OCI-LY7 (cell line): ENCODE measurements around the gene DDX19B. TPM values are rescaled to one million over a fixed set of nuclear protein-coding genes. Genes with fewer than 3 reads are reported as not detected.
A peak's percentile ranks its signal among the peaks of the same experiment; 100 is the strongest.
"Not testable (repeated sequence)": the region's sequence is repeated elsewhere in the genome, so short reads cannot be mapped to it uniquely, and the experiment has no call there.

Experiments
- BruUV-seq: library from RNA; stranded (reverse); fragments of 400-500 nt; replicated peaks from 2 replicates; lab custom pipeline; 2021; lab: Mats Ljungman, UMichigan
- CTCF ChIA-PET: fragments of 300-600 bp; sonication (Branson Sonifier 250); formaldehyde crosslinking; loops from one replicate; lab custom pipeline; 2022; ENCODE audit warnings: antibody characterized with exemption; ENCODE audit not compliant: unreplicated experiment; lab: Charles Lee
- POLR2A ChIA-PET: fragments of 300-600 bp; sonication (Branson Sonifier 250); formaldehyde crosslinking; loops from one replicate; lab custom pipeline; 2022; ENCODE audit warnings: antibody characterized with exemption; lab: Charles Lee
- DNase-seq: peaks from one replicate; pipeline ENCODE4 v3.0.0-alpha.2; 2015; ENCODE audit warnings: low spot score
- H2AFZ ChIP-seq: fragments of 200-600 bp; sonication (generic), shearing (Covaris generic); 2 replicates; pipeline ENCODE4 v1.6.1; 2014; ENCODE audit warnings: mild to moderate bottlenecking, antibody characterized with exemption, low read length, moderate library complexity
- H3K27ac ChIP-seq: fragments of 200-600 bp; sonication (generic); 2 replicates; pipeline ENCODE4 v1.5.1; 2014; ENCODE audit warnings: mixed run types, low read depth, mild to moderate bottlenecking, moderate library complexity, low read length, inconsistent platforms; ENCODE audit not compliant: poor library complexity, severe bottlenecking
- H3K36me3 ChIP-seq: fragments of 200-600 bp; sonication (generic); 2 replicates; pipeline ENCODE4 v1.6.1; 2014; ENCODE audit warnings: mild to moderate bottlenecking, antibody characterized with exemption, low read length, moderate library complexity, mixed read lengths; ENCODE audit not compliant: insufficient read depth
- H3K4me1 ChIP-seq: fragments of 200-600 bp; sonication (generic); 2 replicates; pipeline ENCODE4 v1.5.1; 2014; ENCODE audit warnings: mild to moderate bottlenecking, low read length; ENCODE audit not compliant: insufficient read depth, poor library complexity, severe bottlenecking
- H3K4me2 ChIP-seq: fragments of 200-600 bp; sonication (generic); 2 replicates; pipeline ENCODE4 v1.6.1; 2014; ENCODE audit warnings: mild to moderate bottlenecking, low read length
- H3K4me3 ChIP-seq: fragments of 200-600 bp; sonication (generic); 2 replicates; pipeline ENCODE4 v1.5.1; 2014; ENCODE audit warnings: mild to moderate bottlenecking, low read depth, low read length; ENCODE audit not compliant: poor library complexity, severe bottlenecking
- H3K79me2 ChIP-seq: fragments of 200-600 bp; sonication (generic); 2 replicates; pipeline ENCODE4 v1.6.1; 2016; ENCODE audit warnings: low read depth, mild to moderate bottlenecking, low read length, moderate library complexity, mixed read lengths; ENCODE audit not compliant: insufficient read depth
- H3K9me2 ChIP-seq: fragments of 200-600 bp; sonication (generic); 2 replicates; pipeline ENCODE4 v1.6.1; 2016; ENCODE audit warnings: mild to moderate bottlenecking, low read length, mixed read lengths; ENCODE audit not compliant: insufficient read depth
- H3K9me3 ChIP-seq: fragments of 200-600 bp; sonication (generic); 2 replicates; pipeline ENCODE4 v1.6.1; 2014; ENCODE audit warnings: mild to moderate bottlenecking, mixed run types, low read length, mixed read lengths
- H4K20me1 ChIP-seq: fragments of 200-600 bp; sonication (generic); 2 replicates; pipeline ENCODE4 v1.6.1; 2014; ENCODE audit warnings: mild to moderate bottlenecking, antibody characterized with exemption, low read length, moderate library complexity, mixed read lengths; ENCODE audit not compliant: insufficient read depth
- CTCF ChIP-seq: fragments of 200-600 bp; sonication (generic); conservative IDR thresholded peaks from 2 replicates; pipeline ENCODE4 v1.5.1; 2014; ENCODE audit warnings: mild to moderate bottlenecking, antibody characterized with exemption, low read length, moderate library complexity, mixed read lengths
- EZH2phosphoT487 ChIP-seq: fragments of 200-600 bp; sonication (generic); IDR thresholded peaks from 2 replicates; pipeline ENCODE4 v1.6.1; 2018; ENCODE audit warnings: low read depth, borderline replicate concordance, mild to moderate bottlenecking, mixed run types, antibody characterized with exemption, low read length, moderate library complexity, mixed read lengths
- intact Hi-C: fragments of 100-400 bp; cut with micrococcal nuclease; formaldehyde crosslinking; loops from one replicate; pipeline ENCODE4 v1.10.0; 2022; ENCODE audit not compliant: unreplicated experiment
- total RNA-seq, 2 experiments: library from RNA; depleted of rRNA in 1 of 2; stranded (reverse); fragments of >200 nt in 1 of 2; shearing (Covaris generic) in 1 of 2; gene quantifications; 2 replicates each; pipeline ENCODE4 v1.2.3, GENCODE V29; 2014 to 2022

The DDX19B gene
- total RNA-seq, 2 experiments from 2014 or later, result 18.7 to 22.8 TPM

- H3K4me3 ChIP-seq, result peak within 1 kb of the TSS; percentile 83
- H3K27ac ChIP-seq, result peak within 1 kb of the TSS; percentile 85
- H3K79me2 ChIP-seq, result peaks cover 45% of the 10 kb centered on the region
- no peaks in the 10 kb centered on the region for H3K9me3 ChIP-seq
- peak within 1 kb of the TSS; percentile 87 for H3K4me2 ChIP-seq
- peak; percentile 100 for DNase-seq
- peaks cover 33% of the 10 kb centered on the region for H3K36me3 ChIP-seq
- H4K20me1 ChIP-seq, result no peaks in the 10 kb centered on the region
- BruUV-seq, result TSS peak; percentile 93
- POLR2A ChIA-PET, result interaction anchor here (0.5 to 2.5 kb wide), 12 partner anchors 9 to 1604 kb away, joined by 3 to 27 read pairs (median 4); partner anchors contain the start of genes DDX19A, DDX19B, FCSK and NOB1
- intact Hi-C loops, result loop anchor here (2.0 kb wide), 2 partner anchors 149 to 233 kb away; partner anchors contain the start of genes COG4, SF3B3 and ST3GAL2
- peak within 1 kb of the TSS; percentile 73 for H2AFZ ChIP-seq
- H3K9me2 ChIP-seq, result no peaks in the 10 kb centered on the region
- TF ChIP-seq EZH2phosphoT487 (no peak), CTCF (no peak)
- peaks cover 22% of the 10 kb centered on the region for H3K4me1 ChIP-seq
- CTCF ChIA-PET, result interaction anchor here (1.1 to 1.2 kb wide), 2 partner anchors 9 to 22 kb away, joined by 4 to 5 read pairs; no protein-coding TSS in a partner anchor
These were observed 9.5 kb upstream of the DDX19B start, which contains the start of gene AARS1 for GRCh38 chr16:70289229-70290094. AARS1 (minus strand) TSS chr16:70289506; CDS start chr16:70282763, 6,743 bp downstream.

GRCh38 chr16:70290949-70291519 is 8.0 kb upstream of the DDX19B start:
- intact Hi-C loops, result no loop called here
- H3K79me2 ChIP-seq, result peaks cover 29% of the 10 kb centered on the region
- no peak overlapping the region for H3K4me3 ChIP-seq
- no peak for DNase-seq
- ChIA-PET CTCF (no interaction called here), POLR2A (no interaction called here)
- no peak overlapping the region for H3K27ac ChIP-seq
- no peaks in the 10 kb centered on the region for H3K9me3 ChIP-seq
- peak overlapping the region; percentile 73; the same call in 1 of the 2 replicates for H2AFZ ChIP-seq
- H3K4me1 ChIP-seq, result peaks cover 22% of the 10 kb centered on the region
- H3K4me2 ChIP-seq, result no peak overlapping the region
- H4K20me1 ChIP-seq, result no peaks in the 10 kb centered on the region
- BruUV-seq, result no TSS peak
- no peaks in the 10 kb centered on the region for H3K9me2 ChIP-seq
- TF ChIP-seq EZH2phosphoT487 (no peak), CTCF (no peak)
- H3K36me3 ChIP-seq, result peaks cover 17% of the 10 kb centered on the region

- BruUV-seq, CTCF ChIA-PET, H3K27ac ChIP-seq, H3K9me3 ChIP-seq, DNase-seq, H2AFZ ChIP-seq, H3K4me3 ChIP-seq, intact Hi-C loops, POLR2A ChIA-PET, H4K20me1 ChIP-seq, H3K4me2 ChIP-seq, H3K9me2 ChIP-seq: not testable (repeated sequence)
- H3K79me2 ChIP-seq, result peaks cover 20% of the 10 kb centered on the region
- peaks cover 11% of the 10 kb centered on the region for H3K36me3 ChIP-seq
- H3K4me1 ChIP-seq, result peaks cover 17% of the 10 kb centered on the region
These were observed 6.8 kb upstream of the DDX19B start for GRCh38 chr16:70292148-70292547.
